HFF-Myc (cell line): ENCODE results near the gene GRB2.

Experiments
- DNase-seq: peaks from one replicate; pipeline ENCODE4 v3.0.0-alpha.2; 2011; ENCODE audit warnings: low read depth; ENCODE audit errors: extremely low read depth
- H3K4me3 ChIP-seq: replicated peaks from 2 replicates; pipeline ENCODE4 v1.5.1; 2011; ENCODE audit warnings: low read depth, mild to moderate bottlenecking, control low read depth, low read length
- CTCF ChIP-seq: IDR thresholded peaks from 2 replicates; pipeline ENCODE4 v1.5.1; 2012; ENCODE audit warnings: mild to moderate bottlenecking, low read depth, low read length, control low read depth; ENCODE audit errors: missing control alignments

Gene GRB2

GRCh38 chr17:75345514-75346167, 59.8 kb downstream of the GRB2 start:
- H3K4me3 ChIP-seq: no peak overlapping the region
- DNase-seq: no peak
- no peak for TF ChIP-seq CTCF

- no peak overlapping the region for H3K4me3 ChIP-seq
- no peak for TF ChIP-seq CTCF
- DNase-seq: no peak
Measured at GRCh38 chr17:75344666-75345065, 60.8 kb downstream of the GRB2 start.

GRCh38 chr17:75342996-75343395, 62.5 kb downstream of the GRB2 start:
- no peak for DNase-seq
- no peak for TF ChIP-seq CTCF
- H3K4me3 ChIP-seq: no peak overlapping the region

GRCh38 chr17:75341784-75342486, 63.5 kb downstream of the GRB2 start:
- DNase-seq: no peak
- H3K4me3 ChIP-seq: no peak overlapping the region
- TF ChIP-seq CTCF: no peak

GRCh38 chr17:75340631-75341030, 64.8 kb downstream of the GRB2 start:
- no peak overlapping the region for H3K4me3 ChIP-seq
- TF ChIP-seq CTCF: no peak
- no peak for DNase-seq

GRCh38 chr17:75339971-75340370, 65.5 kb downstream of the GRB2 start:
- no peak for TF ChIP-seq CTCF
- DNase-seq: no peak
- no peak overlapping the region for H3K4me3 ChIP-seq
